HCT116 (cell line): ENCODE data around the gene PHF21A.

Experiments used
- EZH2 ChIP-seq: fragments of 200-600 bp; sonication (generic); IDR thresholded peaks from 2 replicates; pipeline ENCODE4 v1.6.1; 2017; ENCODE audit warnings: antibody characterized with exemption, mixed run types
- EZH2phosphoT487 ChIP-seq: fragments of 200-600 bp; IDR thresholded peaks from 2 replicates; pipeline ENCODE4 v1.6.1; 2018; ENCODE audit warnings: antibody characterized with exemption, borderline replicate concordance
- JUND ChIP-seq: IDR thresholded peaks from 2 replicates; pipeline ENCODE4 v1.6.1; 2012
- POLR2AphosphoS5 ChIP-seq: IDR thresholded peaks from 2 replicates; pipeline ENCODE4 v1.6.1; 2011; ENCODE audit warnings: mild to moderate bottlenecking, low read depth, low read length, moderate library complexity
- REST ChIP-seq: IDR thresholded peaks from 2 replicates; pipeline ENCODE4 v1.6.1; 2012; ENCODE audit warnings: low read depth
- YY1 ChIP-seq: IDR thresholded peaks from 2 replicates; pipeline ENCODE4 v1.6.1; 2011; ENCODE audit warnings: low read length, low read depth, moderate library complexity, mild to moderate bottlenecking; ENCODE audit not compliant: insufficient replicate concordance; ENCODE audit errors: extremely low read depth

- no peak for TF ChIP-seq EZH2
- TF ChIP-seq POLR2AphosphoS5, result no peak
- no peak for TF ChIP-seq YY1
- no peak for TF ChIP-seq REST
- no peak for TF ChIP-seq JUND
- no peak for TF ChIP-seq EZH2phosphoT487
Measured at GRCh38 chr11:46002189-46002588, 119.1 kb downstream of the PHF21A start.
